ENCODE results near the gene WFIKKN1. TPM values are rescaled to one million over a fixed set of nuclear protein-coding genes. Genes with fewer than 3 reads are reported as not detected.
A peak's percentile ranks its signal among the peaks of the same experiment; 100 is the strongest.
"Not testable (repeated sequence)": the region's sequence is repeated elsewhere in the genome, so short reads cannot be mapped to it uniquely, and the experiment has no call there.

Gene WFIKKN1
- total RNA-seq, 2 donors from 2014 or later = 0.75 to 1.1 TPM

GRCh38 chr16:590188-590814 is 40.5 kb upstream of the WFIKKN1 start:
- ATAC-seq (no peak), DNase-seq (ENCODE audit: low spot score) (no peak)
- peaks cover 33 to 39% of the 10 kb centered on the region in 2 donors for H3K4me1 Mint-ChIP-seq (ENCODE audit: low read depth in 2 of 2)
- H3K9me3 Mint-ChIP-seq = no peaks in the 10 kb centered on the region
- no peaks in the 10 kb centered on the region for H3K36me3 Mint-ChIP-seq
- H3K4me3 Mint-ChIP-seq = peak overlapping the region; percentile 97
- H3K27ac Mint-ChIP-seq = peak overlapping the region; percentile 79 to 96
- H3K27me3 Mint-ChIP-seq = no peaks in the 10 kb centered on the region

GRCh38 chr16:590815-591200 is 40.0 kb upstream of the WFIKKN1 start:
- Mint-ChIP-seq H3K4me1 (ENCODE audit: low read depth in 2 of 2) (peaks cover 33 to 39% of the 10 kb centered on the region in 2 donors), H3K9me3 (no peaks in the 10 kb centered on the region), H3K27me3 (no peaks in the 10 kb centered on the region), H3K36me3 (no peaks in the 10 kb centered on the region), H3K27ac (peak overlapping the region; percentile 79 to 88), H3K4me3 (peak overlapping the region; percentile 97)
- DNase-seq (ENCODE audit: low spot score) = no peak
- ATAC-seq = no peak

GRCh38 chr16:591231-591630 is 39.6 kb upstream of the WFIKKN1 start:
- DNase-seq (ENCODE audit: low spot score) (no peak), ATAC-seq (no peak)
- Mint-ChIP-seq H3K36me3 (no peaks in the 10 kb centered on the region), H3K27ac (peak overlapping the region; percentile 79 to 88), H3K4me3 (peak overlapping the region; percentile 97), H3K27me3 (no peaks in the 10 kb centered on the region), H3K9me3 (no peaks in the 10 kb centered on the region), H3K4me1 (ENCODE audit: low read depth in 2 of 2) (peaks cover 33 to 44% of the 10 kb centered on the region in 2 donors)

GRCh38 chr16:591892-592517 is 38.8 kb upstream of the WFIKKN1 start:
- peaks cover 33 to 46% of the 10 kb centered on the region in 2 donors for H3K4me1 Mint-ChIP-seq (ENCODE audit: low read depth in 2 of 2)
- no peak for DNase-seq (ENCODE audit: low spot score)
- H3K9me3 Mint-ChIP-seq = no peaks in the 10 kb centered on the region
- no peaks in the 10 kb centered on the region for H3K27me3 Mint-ChIP-seq
- H3K36me3 Mint-ChIP-seq = no peaks in the 10 kb centered on the region
- ATAC-seq = no peak
- peak overlapping the region; percentile 97 for H3K4me3 Mint-ChIP-seq
- H3K27ac Mint-ChIP-seq = peak overlapping the region in 1 of 2 donors; percentile 88

- Mint-ChIP-seq H3K4me3 (peak overlapping the region; percentile 15), H3K9me3 (no peaks in the 10 kb centered on the region), H3K27me3 (no peaks in the 10 kb centered on the region), H3K36me3 (no peaks in the 10 kb centered on the region), H3K27ac (peak overlapping the region; percentile 29 to 47), H3K4me1 (ENCODE audit: low read depth in 2 of 2) (peaks cover 33 to 43% of the 10 kb centered on the region in 2 donors)
- DNase-seq (ENCODE audit: low spot score) (no peak), ATAC-seq (no peak)
Observed at GRCh38 chr16:592518-593306, 38.1 kb upstream of the WFIKKN1 start.

- Mint-ChIP-seq H3K36me3 (no peaks in the 10 kb centered on the region), H3K4me1 (ENCODE audit: low read depth in 2 of 2) (peaks cover 33 to 42% of the 10 kb centered on the region in 2 donors), H3K27ac (peak overlapping the region; percentile 33 to 47), H3K9me3 (no peaks in the 10 kb centered on the region), H3K4me3 (no peak overlapping the region), H3K27me3 (no peaks in the 10 kb centered on the region)
- ATAC-seq (no peak), DNase-seq (ENCODE audit: low spot score) (no peak)
Observed at GRCh38 chr16:593406-593805, 37.4 kb upstream of the WFIKKN1 start.

- no peak for ATAC-seq
- Mint-ChIP-seq H3K27ac (peak overlapping the region; percentile 33 to 47), H3K4me1 (ENCODE audit: low read depth in 2 of 2) (peaks cover 33 to 41% of the 10 kb centered on the region in 2 donors), H3K27me3 (no peaks in the 10 kb centered on the region), H3K36me3 (no peaks in the 10 kb centered on the region), H3K4me3 (no peak overlapping the region), H3K9me3 (no peaks in the 10 kb centered on the region)
- no peak for DNase-seq (ENCODE audit: low spot score)
Observed at GRCh38 chr16:593807-594206, 37.0 kb upstream of the WFIKKN1 start.

- DNase-seq (ENCODE audit: low spot score) (no peak), ATAC-seq (no peak)
- no peaks in the 10 kb centered on the region for H3K9me3 Mint-ChIP-seq
- no peak overlapping the region for H3K4me3 Mint-ChIP-seq
- no peaks in the 10 kb centered on the region for H3K27me3 Mint-ChIP-seq
- peaks cover 33 to 37% of the 10 kb centered on the region in 2 donors for H3K4me1 Mint-ChIP-seq (ENCODE audit: low read depth in 2 of 2)
- H3K36me3 Mint-ChIP-seq = no peaks in the 10 kb centered on the region
- H3K27ac Mint-ChIP-seq = no peak overlapping the region
Observed at GRCh38 chr16:595094-595528, 35.7 kb upstream of the WFIKKN1 start.

- Mint-ChIP-seq H3K36me3 (no peaks in the 10 kb centered on the region), H3K4me1 (ENCODE audit: low read depth in 2 of 2) (peaks cover 25 to 31% of the 10 kb centered on the region in 2 donors), H3K4me3 (no peak overlapping the region)
Observed at GRCh38 chr16:595942-596735, 34.6 kb upstream of the WFIKKN1 start.

GRCh38 chr16:596736-597060 is 34.1 kb upstream of the WFIKKN1 start:
- H3K36me3 Mint-ChIP-seq = no peaks in the 10 kb centered on the region
- no peak overlapping the region for H3K4me3 Mint-ChIP-seq
- H3K9me3 Mint-ChIP-seq = no peaks in the 10 kb centered on the region
- DNase-seq (ENCODE audit: low spot score) (no peak), ATAC-seq (no peak)
- no peak overlapping the region for H3K27ac Mint-ChIP-seq
- no peaks in the 10 kb centered on the region for H3K27me3 Mint-ChIP-seq
- H3K4me1 Mint-ChIP-seq (ENCODE audit: low read depth in 2 of 2) = peaks cover 22 to 29% of the 10 kb centered on the region in 2 donors

More at GRCh38 chr16:595942-596735, 34.6 kb upstream of the WFIKKN1 start:
- Mint-ChIP-seq H3K27me3 (no peaks in the 10 kb centered on the region), H3K9me3 (no peaks in the 10 kb centered on the region), H3K27ac (no peak overlapping the region)
- DNase-seq (ENCODE audit: low spot score) (no peak), ATAC-seq (no peak)

GRCh38 chr16:597655-598054 is 33.1 kb upstream of the WFIKKN1 start:
- H3K27me3 Mint-ChIP-seq; H3K36me3 Mint-ChIP-seq; DNase-seq (ENCODE audit: low spot score); ATAC-seq; H3K4me3 Mint-ChIP-seq; H3K27ac Mint-ChIP-seq; H3K9me3 Mint-ChIP-seq: not testable (repeated sequence)
- peaks cover 19 to 26% of the 10 kb centered on the region in 2 donors for H3K4me1 Mint-ChIP-seq (ENCODE audit: low read depth in 2 of 2)

- Mint-ChIP-seq H3K9me3 (no peaks in the 10 kb centered on the region), H3K4me1 (ENCODE audit: low read depth in 2 of 2) (peaks cover 16 to 24% of the 10 kb centered on the region in 2 donors), H3K27me3 (no peaks in the 10 kb centered on the region), H3K36me3 (no peaks in the 10 kb centered on the region), H3K27ac (no peak overlapping the region), H3K4me3 (no peak overlapping the region)
- DNase-seq (ENCODE audit: low spot score) (no peak), ATAC-seq (no peak)
Observed at GRCh38 chr16:598823-599739, 31.7 kb upstream of the WFIKKN1 start.

GRCh38 chr16:600781-601180 is 30.0 kb upstream of the WFIKKN1 start:
- no peak overlapping the region for H3K4me3 Mint-ChIP-seq
- ATAC-seq = no peak
- no peaks in the 10 kb centered on the region for H3K9me3 Mint-ChIP-seq
- H3K27me3 Mint-ChIP-seq = no peaks in the 10 kb centered on the region
- peaks cover 9 to 19% of the 10 kb centered on the region in 2 donors for H3K4me1 Mint-ChIP-seq (ENCODE audit: low read depth in 2 of 2)
- no peak for DNase-seq (ENCODE audit: low spot score)
- no peaks in the 10 kb centered on the region for H3K36me3 Mint-ChIP-seq
- H3K27ac Mint-ChIP-seq = no peak overlapping the region

Measured in natural killer cell treated with Interleukin-12 subunit alpha and Interleukin-12 subunit beta and Interleukin-15 and Interleukin-18, amount 100 ng/mL, for 72 hours (primary cell).